ENCODE data around the gene RMRP. TPM values are rescaled to one million over a fixed set of nuclear protein-coding genes. Genes with fewer than 3 reads are reported as not detected.

Gene RMRP
- total and polyA plus RNA-seq, 2 of the 4 experiments (the other 2 are of a cell fraction), result 39.7 to 13,690 TPM

DNA sequence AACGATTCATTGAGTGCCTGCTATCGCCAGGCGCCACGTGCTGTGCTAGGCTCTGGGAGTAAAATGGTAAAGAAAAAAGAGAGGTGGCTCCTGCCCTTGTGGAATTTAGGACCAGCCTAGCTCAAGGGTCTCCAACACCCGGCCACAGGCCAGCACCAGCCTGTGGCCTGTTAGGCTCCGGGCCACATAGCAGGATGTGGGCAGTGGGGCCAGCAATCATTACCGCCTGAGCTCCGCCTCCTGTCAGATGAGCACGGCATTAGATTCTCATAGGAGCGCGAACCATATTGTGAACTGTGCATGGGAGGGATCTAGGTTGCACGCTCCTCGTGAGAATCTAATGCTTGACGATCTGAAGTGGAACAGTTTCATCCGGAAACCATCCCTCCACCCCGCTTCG is 1.5 kb downstream of the RMRP start:
- Histone ChIP-seq H3K9ac (ENCODE audit: low read depth, low read length) (no peak overlapping the region), H3K27me3 (ENCODE audit: control insufficient read depth, insufficient read depth, low read length) (no peaks in the 10 kb centered on the region), H2AK5ac (ENCODE audit: low read depth, low read length) (no peak overlapping the region), H3K9me1 (ENCODE audit: insufficient read depth, low read length) (peaks cover 4% of the 10 kb centered on the region; the same call in 1 of the 2 replicates), H2BK15ac (ENCODE audit: low read depth, low read length) (no peak overlapping the region), H2BK120ac (ENCODE audit: low read depth, low read length) (no peak overlapping the region), H2BK5ac (ENCODE audit: low read depth, low read length, poor library complexity, severe bottlenecking) (no peak overlapping the region), H3K18ac (ENCODE audit: low read depth, low read length) (no peak overlapping the region), H3K4me3 (ENCODE audit: insufficient read depth, low read depth, low read length) (no peak overlapping the region), H3K4me2 (ENCODE audit: low read depth, low read length) (no peak overlapping the region), H4K20me1 (ENCODE audit: insufficient read depth, low read length) (peaks cover 3% of the 10 kb centered on the region; the same call in 1 of the 2 replicates), H2AFZ (replicated peaks; ENCODE audit: low read length, poor library complexity) (no peak overlapping the region), H3K23ac (ENCODE audit: low read depth, low read length) (no peak overlapping the region), H3K4ac (ENCODE audit: low read depth, low read length) (no peak overlapping the region), H3K36me3 (ENCODE audit: control insufficient read depth, insufficient read depth, low read length) (peaks cover 11% of the 10 kb centered on the region), H3K14ac (replicated peaks; ENCODE audit: low read depth, low read length) (no peak overlapping the region), H3K56ac (ENCODE audit: extremely low read depth, insufficient read depth, low read length) (no peak overlapping the region), H4K8ac (ENCODE audit: low read depth in 2 of 2, low read length in 2 of 2) (no peak overlapping the region), H4K91ac (ENCODE audit: insufficient read depth, low read depth, low read length) (no peak overlapping the region), H3K9me3 (ENCODE audit: control insufficient read depth, insufficient read depth, low read length) (no peaks in the 10 kb centered on the region), H2BK20ac (ENCODE audit: low read depth, low read length) (no peak overlapping the region), H2AK9ac (replicated peaks; ENCODE audit: low read depth, low read length, poor library complexity) (no peak overlapping the region), H4K5ac (ENCODE audit: low read depth, low read length) (no peak overlapping the region), H3K4me1 (ENCODE audit: control insufficient read depth, insufficient read depth, low read length) (peaks cover 14% of the 10 kb centered on the region), H3K27ac (ENCODE audit: insufficient read depth, low read length) (no peak overlapping the region), H3K79me1 (ENCODE audit: low read depth in 1 of 2, low read length in 2 of 2) (peaks cover 8 to 26% of the 10 kb centered on the region in 2 experiments; a peak in 3 of 4 replicates)
- DNase-seq, result no peak
- ChIA-PET POLR2A (ENCODE audit: unreplicated experiment) (no interaction called here), CTCF (interaction anchor here (3.1 kb wide), 1 partner anchor 10 kb away, joined by 19 read pairs; no protein-coding TSS in a partner anchor)
- TF ChIP-seq, protein P1, sequence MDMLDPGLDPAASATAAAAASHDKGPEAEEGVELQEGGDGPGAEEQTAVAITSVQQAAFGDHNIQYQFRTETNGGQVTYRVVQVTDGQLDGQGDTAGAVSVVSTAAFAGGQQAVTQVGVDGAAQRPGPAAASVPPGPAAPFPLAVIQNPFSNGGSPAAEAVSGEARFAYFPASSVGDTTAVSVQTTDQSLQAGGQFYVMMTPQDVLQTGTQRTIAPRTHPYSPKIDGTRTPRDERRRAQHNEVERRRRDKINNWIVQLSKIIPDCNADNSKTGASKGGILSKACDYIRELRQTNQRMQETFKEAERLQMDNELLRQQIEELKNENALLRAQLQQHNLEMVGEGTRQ (IDR thresholded peaks at IDR 0.05; ENCODE audit: low read depth, low read length), result no peak
- TF ChIP-seq SMC3 (IDR thresholded peaks at IDR 0.05; ENCODE audit: low read depth, low read length) (no peak), MAFK (IDR thresholded peaks at IDR 0.05; ENCODE audit: low read depth, low read length) (no peak), RAD21 (IDR thresholded peaks at IDR 0.05; ENCODE audit: low read length) (no peak), CHD1 (IDR thresholded peaks at IDR 0.05; ENCODE audit: low read depth, low read length) (no peak), ELK1 (IDR thresholded peaks at IDR 0.05; ENCODE audit: borderline replicate concordance, low read depth, low read length) (no peak), CEBPB (IDR thresholded peaks at IDR 0.05; ENCODE audit: low read depth, low read length) (no peak), FOS (IDR thresholded peaks at IDR 0.05; ENCODE audit: low read depth, low read length) (no peak), MAZ (IDR thresholded peaks at IDR 0.05; ENCODE audit: borderline replicate concordance, low read depth, low read length) (no peak), CTCF (conservative IDR thresholded peaks at IDR 0.05; ENCODE audit: low read depth, low read length) (no peak), NFE2L2 (IDR thresholded peaks at IDR 0.05; ENCODE audit: low read depth, low read length) (no peak), RCOR1 (IDR thresholded peaks at IDR 0.05; ENCODE audit: insufficient replicate concordance, low read length) (no peak), POLR2A (IDR thresholded peaks at IDR 0.05; ENCODE audit: low read depth, low read length) (no peak)
- intact Hi-C loops (cut with micrococcal nuclease) (loop anchor here (5.0 to 10.0 kb wide), 4 partner anchors 36 to 172 kb away; partner anchors contain the start of genes HINT2 and SPAG8), dilution Hi-C loops (cut with HindIII; ENCODE audit: low sequenced_read_pairs, unreplicated experiment) (no loop called here), in situ Hi-C loops (cut with MboI; ENCODE audit: low sequenced_read_pairs) (loop anchor here (10.0 kb wide), 1 partner anchor 152 kb away; no protein-coding TSS in a partner anchor)
- ATAC-seq (ENCODE audit: low read depth), result no peak
- 88% methylated on average over 5 of the region's 17 CpGs; no CpG with 5 or more reads in 1 of the 2 experiments for WGBS, 2 experiments (ENCODE audit: extremely low coverage in 2 of 2, insufficient read length in 1 of 2)
- no TSS peak for BruUV-seq (replicated peaks)
